HEK293T (cell line): Measurements from ENCODE around the gene MPZL1.

Source experiments
- CTCF ChIA-PET: fragments of 350-600 bp; formaldehyde crosslinking; extraction: SDS; loops from one replicate; lab custom pipeline; 2021; ENCODE audit warnings: antibody characterized with exemption, inconsistent platforms; lab: Yijun Ruan, JAX
- POLR2A ChIA-PET: fragments of 350-600 bp; formaldehyde crosslinking; extraction: SDS; loops from one replicate; lab custom pipeline; 2020; ENCODE audit warnings: antibody characterized with exemption, inconsistent platforms; lab: Yijun Ruan, JAX
- DNase-seq: peaks from one replicate; pipeline ENCODE4 v3.0.0; 2012; ENCODE audit warnings: mixed read lengths; ENCODE audit errors: extremely low spot score
- ARNT ChIP-seq: fragments of 450-650 bp; IDR thresholded peaks from 2 replicates; pipeline ENCODE4 v1.6.1; 2017; ENCODE audit warnings: mild to moderate bottlenecking
- BHLHE40 ChIP-seq: fragments of 450-650 bp; IDR thresholded peaks from 2 replicates; pipeline ENCODE4 v1.6.1; 2016; ENCODE audit warnings: mild to moderate bottlenecking, moderate library complexity, borderline replicate concordance
- CTBP1 ChIP-seq: fragments of 450-650 bp; IDR thresholded peaks from 2 replicates; pipeline ENCODE4 v1.6.1; 2016; ENCODE audit warnings: borderline replicate concordance
- ELF4 ChIP-seq: fragments of 450-650 bp; IDR thresholded peaks from 2 replicates; pipeline ENCODE4 v1.6.1; 2017; ENCODE audit warnings: antibody characterized with exemption
- FOXA1 ChIP-seq: fragments of 450-650 bp; IDR thresholded peaks from 2 replicates; pipeline ENCODE4 v1.6.1; 2016; ENCODE audit warnings: mild to moderate bottlenecking
- FOXK2 ChIP-seq: fragments of 450-650 bp; IDR thresholded peaks from 2 replicates; pipeline ENCODE4 v1.6.1; 2016; ENCODE audit warnings: mild to moderate bottlenecking
- FOXM1 ChIP-seq: fragments of 450-650 bp; IDR thresholded peaks from 2 replicates; pipeline ENCODE4 v1.6.1; 2017; ENCODE audit warnings: mild to moderate bottlenecking, borderline replicate concordance
- HDGF ChIP-seq: fragments of 450-650 bp; IDR thresholded peaks from 2 replicates; pipeline ENCODE4 v1.6.1; 2017; ENCODE audit warnings: antibody characterized with exemption, borderline replicate concordance
- L3MBTL2 ChIP-seq: fragments of 450-650 bp; conservative IDR thresholded peaks from 2 replicates; pipeline ENCODE4 v1.6.1; 2016; ENCODE audit warnings: mild to moderate bottlenecking
- LEF1 ChIP-seq: fragments of 450-650 bp; IDR thresholded peaks from 2 replicates; pipeline ENCODE4 v1.6.1; 2017; ENCODE audit warnings: mild to moderate bottlenecking, borderline replicate concordance
- NFRKB ChIP-seq: fragments of 450-650 bp; IDR thresholded peaks from 2 replicates; pipeline ENCODE4 v1.6.1; 2016; ENCODE audit warnings: mild to moderate bottlenecking, moderate library complexity
- SP1 ChIP-seq: fragments of 450-650 bp; IDR thresholded peaks from 2 replicates; pipeline ENCODE4 v1.6.1; 2017
- SUZ12 ChIP-seq: fragments of 450-650 bp; IDR thresholded peaks from 2 replicates; pipeline ENCODE4 v1.6.1; 2016; ENCODE audit warnings: mild to moderate bottlenecking
- TARDBP ChIP-seq: fragments of 450-650 bp; IDR thresholded peaks from 2 replicates; pipeline ENCODE4 v1.6.1; 2016
- ZNF384 ChIP-seq: fragments of 450-650 bp; IDR thresholded peaks from 2 replicates; pipeline ENCODE4 v1.6.1; 2016
- TF ChIP-seq, protein P1 (sequence below): fragments of 450-650 bp; IDR thresholded peaks from 2 replicates; pipeline ENCODE4 v1.6.1; 2016

Gene MPZL1

DNA sequence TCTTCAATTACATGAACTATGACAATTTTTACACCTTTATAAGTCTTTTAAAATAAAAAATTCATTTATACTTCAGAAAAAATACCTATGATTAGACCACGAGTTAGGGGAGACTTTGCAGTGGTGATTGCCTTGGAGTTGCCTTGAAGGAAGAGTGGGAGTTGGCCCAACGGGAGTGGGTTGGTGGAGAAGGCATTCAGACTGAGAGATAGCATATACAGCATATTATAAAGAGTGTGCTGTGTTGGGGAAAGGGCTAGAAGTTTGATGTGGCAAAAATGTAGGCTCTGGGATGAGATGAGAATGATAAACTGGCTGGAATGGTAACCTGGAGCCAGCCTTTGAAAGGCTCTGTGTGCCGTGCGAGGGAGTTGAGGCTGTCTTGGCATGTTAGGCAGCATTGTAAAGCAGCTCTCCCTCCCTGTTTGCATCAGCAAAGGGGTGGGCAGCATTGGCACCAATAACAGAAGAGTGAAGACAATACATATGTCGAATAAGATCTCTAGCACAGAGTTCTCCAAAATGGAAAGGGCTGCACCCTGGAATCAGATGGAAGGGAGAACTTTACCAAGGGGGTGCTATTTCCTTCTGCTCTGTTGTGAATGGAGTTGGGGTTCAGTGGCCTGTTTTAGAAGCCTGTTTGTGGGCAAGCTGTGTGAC, 24.4 kb downstream of the MPZL1 start:
- ChIA-PET POLR2A (no interaction called here), CTCF (interaction anchor here (0.7 kb wide), 1 partner anchor 151 kb away, joined by 3 read pairs; no protein-coding TSS in a partner anchor)
- no peak for TF ChIP-seq FOXM1
- no peak for TF ChIP-seq LEF1
- TF ChIP-seq HDGF: no peak
- DNase-seq: no peak

DNA sequence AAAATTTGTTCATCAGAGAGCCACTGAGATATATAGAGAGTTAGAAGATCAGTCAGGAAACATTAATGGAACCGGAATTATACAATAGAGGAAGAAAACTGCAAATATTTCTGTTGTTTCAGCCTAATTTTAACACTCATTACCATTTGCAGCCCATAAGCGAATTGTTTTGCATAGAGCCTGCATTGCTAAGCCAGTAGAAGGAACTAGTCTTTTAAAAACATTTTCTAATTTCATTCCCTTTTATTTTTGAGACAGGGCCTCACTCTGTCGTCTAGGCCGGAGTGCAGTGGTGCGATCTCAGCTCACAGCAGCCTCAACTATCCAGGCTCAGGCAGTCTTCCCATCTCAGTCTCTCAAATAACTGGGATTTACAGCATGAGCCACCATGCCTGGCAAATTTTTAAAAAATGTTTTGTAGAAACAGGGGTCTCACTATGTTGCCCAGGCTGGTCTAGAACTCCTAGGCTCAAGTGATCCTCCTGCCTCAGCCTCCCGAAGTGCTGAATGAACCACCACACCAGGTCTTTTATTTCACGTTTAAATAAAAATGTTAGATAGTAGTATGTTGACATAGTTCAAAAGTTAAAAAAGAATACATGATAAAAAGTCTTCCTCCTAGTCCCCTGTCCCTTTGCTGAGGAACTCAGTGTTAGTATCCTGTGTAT, 25.3 kb downstream of the MPZL1 start:
- ChIA-PET POLR2A (no interaction called here), CTCF (no interaction called here)
- TF ChIP-seq L3MBTL2: no peak
- TF ChIP-seq TARDBP: no peak
- TF ChIP-seq ELF4: no peak
- no peak for TF ChIP-seq ZNF384
- TF ChIP-seq ARNT: no peak
- no peak for TF ChIP-seq SUZ12
- no peak for TF ChIP-seq FOXK2
- no peak for TF ChIP-seq HDGF
- TF ChIP-seq LEF1: no peak
- TF ChIP-seq, protein P1, sequence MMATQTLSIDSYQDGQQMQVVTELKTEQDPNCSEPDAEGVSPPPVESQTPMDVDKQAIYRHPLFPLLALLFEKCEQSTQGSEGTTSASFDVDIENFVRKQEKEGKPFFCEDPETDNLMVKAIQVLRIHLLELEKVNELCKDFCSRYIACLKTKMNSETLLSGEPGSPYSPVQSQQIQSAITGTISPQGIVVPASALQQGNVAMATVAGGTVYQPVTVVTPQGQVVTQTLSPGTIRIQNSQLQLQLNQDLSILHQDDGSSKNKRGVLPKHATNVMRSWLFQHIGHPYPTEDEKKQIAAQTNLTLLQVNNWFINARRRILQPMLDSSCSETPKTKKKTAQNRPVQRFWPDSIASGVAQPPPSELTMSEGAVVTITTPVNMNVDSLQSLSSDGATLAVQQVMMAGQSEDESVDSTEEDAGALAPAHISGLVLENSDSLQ: no peak
- TF ChIP-seq BHLHE40: no peak
- no peak for TF ChIP-seq NFRKB
- DNase-seq: no peak

DNA sequence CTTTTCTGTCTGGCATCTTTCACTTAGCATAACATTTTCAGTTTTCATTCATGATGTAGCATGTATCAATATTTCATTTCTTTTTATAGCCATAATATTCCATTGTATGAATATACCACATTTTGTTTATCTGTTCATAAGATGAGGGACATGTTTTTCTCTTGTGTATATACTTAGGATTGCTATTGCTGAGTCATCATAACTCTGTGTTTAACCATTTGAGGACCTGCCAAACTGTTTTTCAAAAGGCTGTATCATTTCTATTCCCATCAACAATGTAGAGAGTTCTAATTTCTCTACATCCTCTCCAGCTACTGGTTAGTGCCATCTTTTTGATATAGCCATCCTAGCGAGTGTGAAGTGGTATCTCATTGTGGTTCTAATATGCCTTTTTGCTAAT, 26.2 kb downstream of the MPZL1 start:
- CTCF ChIA-PET: no interaction called here
- TF ChIP-seq CTBP1 (no peak), FOXK2 (no peak)
- POLR2A ChIA-PET: no interaction called here
- no peak for DNase-seq

DNA sequence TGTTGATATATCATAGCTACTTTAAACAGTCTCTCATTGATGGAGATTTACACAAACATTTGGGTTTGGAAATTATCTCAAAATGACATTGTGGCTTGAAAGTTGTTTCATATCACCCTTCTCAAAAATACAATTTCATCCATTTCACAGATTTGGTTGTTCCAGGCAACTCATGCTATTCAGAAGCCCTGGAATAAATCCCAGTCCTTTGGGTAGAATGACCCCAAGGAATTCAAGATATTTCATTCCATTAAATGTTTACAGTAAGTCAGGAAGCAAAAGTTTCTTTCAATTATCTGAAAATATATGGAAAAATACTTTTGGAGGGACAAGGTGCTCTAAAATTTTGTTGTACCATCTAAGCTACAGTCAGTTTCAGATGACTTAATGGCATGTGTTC, 27.1 kb downstream of the MPZL1 start:
- ChIA-PET CTCF (no interaction called here), POLR2A (no interaction called here)
- TF ChIP-seq LEF1: no peak
- no peak for TF ChIP-seq TARDBP
- TF ChIP-seq ELF4: no peak
- no peak for TF ChIP-seq ZNF384
- TF ChIP-seq HDGF: no peak
- DNase-seq: no peak

GRCh38 chr1:167749741-167750140, 28.0 kb downstream of the MPZL1 start:
- TF ChIP-seq FOXK2: no peak
- no peak for TF ChIP-seq ARNT
- TF ChIP-seq FOXM1: no peak
- no peak for TF ChIP-seq ZNF384
- POLR2A ChIA-PET: no interaction called here
- DNase-seq: no peak
- CTCF ChIA-PET: interaction anchor here (0.7 kb wide), 1 partner anchor 28 kb away, joined by 3 read pairs; the partner anchor contains the start of gene MPZL1

DNA sequence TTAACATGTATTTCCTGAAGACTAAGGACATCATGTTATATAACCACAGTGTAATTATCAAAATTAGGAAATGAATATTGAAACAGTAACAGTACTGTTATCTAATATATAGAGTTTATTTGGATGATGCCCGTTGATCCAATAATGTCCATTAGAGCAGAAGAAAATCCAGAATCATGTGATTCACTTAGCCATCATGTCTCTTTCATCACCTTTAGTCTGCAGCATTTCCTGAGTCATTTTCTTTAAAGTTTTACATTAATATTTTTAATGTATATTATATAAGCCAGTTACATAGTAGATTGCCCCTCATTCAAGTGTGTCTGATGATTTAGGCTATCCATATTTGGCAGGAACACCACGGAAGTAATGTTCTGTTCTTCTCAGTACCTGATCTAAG, 28.9 kb downstream of the MPZL1 start:
- POLR2A ChIA-PET: no interaction called here
- CTCF ChIA-PET: no interaction called here
- TF ChIP-seq ARNT (no peak), CTBP1 (no peak), BHLHE40 (no peak), TARDBP (no peak), FOXK2 (no peak), HDGF (no peak), ZNF384 (no peak), LEF1 (no peak), SUZ12 (no peak), ELF4 (no peak), FOXM1 (no peak), SP1 (no peak), NFRKB (no peak), L3MBTL2 (no peak), FOXA1 (no peak)
- TF ChIP-seq, protein P1: no peak
- DNase-seq: no peak

DNA sequence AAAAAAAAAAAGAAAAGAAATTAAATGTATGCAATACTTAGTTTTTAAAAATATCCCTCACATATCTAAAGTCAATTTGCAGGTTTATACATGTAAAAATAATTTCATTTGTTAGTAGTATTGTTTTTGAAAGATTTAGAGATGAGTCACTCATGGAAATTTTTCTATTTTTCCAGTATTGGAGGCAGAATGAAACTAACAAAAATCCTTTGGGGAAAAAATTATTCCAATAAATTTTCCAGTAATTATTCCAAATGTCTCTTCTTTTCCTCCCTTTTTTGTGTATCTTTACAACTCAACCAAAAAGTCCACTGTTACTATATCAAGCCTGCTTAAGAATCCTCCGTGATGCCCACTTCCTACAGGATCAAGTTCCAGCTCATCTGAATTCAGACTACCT, 29.9 kb downstream of the MPZL1 start:
- no peak for DNase-seq
- CTCF ChIA-PET: no interaction called here
- POLR2A ChIA-PET: no interaction called here
- TF ChIP-seq ZNF384 (no peak), TARDBP (no peak), NFRKB (no peak), SP1 (no peak), L3MBTL2 (no peak), LEF1 (no peak)
